ENCODE data around the gene AGBL5. TPM values are rescaled to one million over a fixed set of nuclear protein-coding genes. Genes with fewer than 3 reads are reported as not detected.

AGBL5 gene
- total and polyA plus RNA-seq, 2 of the 13 experiments (the other 11 are each of a cell fraction or from before 2014, with no cell fraction given), result 55.9 to 73.3 TPM

DNA sequence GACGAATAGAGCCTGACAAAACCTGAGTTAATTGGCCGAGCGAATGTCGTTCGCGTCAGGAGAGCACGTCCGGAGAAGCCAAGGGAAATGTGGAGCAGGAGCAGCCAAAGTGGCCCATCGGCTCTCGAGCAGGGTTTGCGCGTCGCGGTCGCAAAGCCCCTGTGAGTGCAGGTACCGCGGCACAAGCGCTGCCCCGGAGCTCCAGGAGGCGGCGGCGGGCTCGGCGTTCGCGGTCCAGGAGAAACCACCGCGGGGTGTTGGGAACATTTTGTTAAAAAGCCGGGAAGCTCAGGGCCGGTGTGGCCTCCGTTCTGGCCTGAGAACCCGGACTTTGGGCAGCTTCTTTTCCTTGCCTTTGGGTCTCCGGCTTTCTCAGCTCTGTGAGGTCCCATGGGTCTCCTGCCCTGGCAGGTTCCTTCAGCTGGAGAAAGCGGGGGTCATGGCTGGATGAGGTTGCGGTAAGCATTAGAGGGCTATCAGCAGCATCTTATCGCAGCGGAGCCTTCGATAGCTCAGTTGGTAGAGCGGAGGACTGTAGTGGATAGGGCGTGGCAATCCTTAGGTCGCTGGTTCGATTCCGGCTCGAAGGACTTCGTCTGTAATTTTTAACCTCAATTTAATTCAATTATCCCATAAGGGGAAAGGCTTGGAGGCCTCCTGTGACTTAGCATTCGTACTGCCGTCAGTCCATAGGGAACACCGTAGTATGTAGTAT is 1.0 kb upstream of the AGBL5 start (continued):
- TF ChIP-seq, protein P1, sequence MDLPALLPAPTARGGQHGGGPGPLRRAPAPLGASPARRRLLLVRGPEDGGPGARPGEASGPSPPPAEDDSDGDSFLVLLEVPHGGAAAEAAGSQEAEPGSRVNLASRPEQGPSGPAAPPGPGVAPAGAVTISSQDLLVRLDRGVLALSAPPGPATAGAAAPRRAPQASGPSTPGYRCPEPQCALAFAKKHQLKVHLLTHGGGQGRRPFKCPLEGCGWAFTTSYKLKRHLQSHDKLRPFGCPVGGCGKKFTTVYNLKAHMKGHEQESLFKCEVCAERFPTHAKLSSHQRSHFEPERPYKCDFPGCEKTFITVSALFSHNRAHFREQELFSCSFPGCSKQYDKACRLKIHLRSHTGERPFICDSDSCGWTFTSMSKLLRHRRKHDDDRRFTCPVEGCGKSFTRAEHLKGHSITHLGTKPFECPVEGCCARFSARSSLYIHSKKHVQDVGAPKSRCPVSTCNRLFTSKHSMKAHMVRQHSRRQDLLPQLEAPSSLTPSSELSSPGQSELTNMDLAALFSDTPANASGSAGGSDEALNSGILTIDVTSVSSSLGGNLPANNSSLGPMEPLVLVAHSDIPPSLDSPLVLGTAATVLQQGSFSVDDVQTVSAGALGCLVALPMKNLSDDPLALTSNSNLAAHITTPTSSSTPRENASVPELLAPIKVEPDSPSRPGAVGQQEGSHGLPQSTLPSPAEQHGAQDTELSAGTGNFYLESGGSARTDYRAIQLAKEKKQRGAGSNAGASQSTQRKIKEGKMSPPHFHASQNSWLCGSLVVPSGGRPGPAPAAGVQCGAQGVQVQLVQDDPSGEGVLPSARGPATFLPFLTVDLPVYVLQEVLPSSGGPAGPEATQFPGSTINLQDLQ (CRISPR knock-in tag; IDR thresholded peaks at IDR 0.05), result peak; percentile 94
- 0 out of 2 replicates have a peak, but pooled peaks have one; percentile 5 for TF ChIP-seq ZNF543 (CRISPR knock-in tag; IDR thresholded peaks at IDR 0.05)
- TF ChIP-seq, protein P2, sequence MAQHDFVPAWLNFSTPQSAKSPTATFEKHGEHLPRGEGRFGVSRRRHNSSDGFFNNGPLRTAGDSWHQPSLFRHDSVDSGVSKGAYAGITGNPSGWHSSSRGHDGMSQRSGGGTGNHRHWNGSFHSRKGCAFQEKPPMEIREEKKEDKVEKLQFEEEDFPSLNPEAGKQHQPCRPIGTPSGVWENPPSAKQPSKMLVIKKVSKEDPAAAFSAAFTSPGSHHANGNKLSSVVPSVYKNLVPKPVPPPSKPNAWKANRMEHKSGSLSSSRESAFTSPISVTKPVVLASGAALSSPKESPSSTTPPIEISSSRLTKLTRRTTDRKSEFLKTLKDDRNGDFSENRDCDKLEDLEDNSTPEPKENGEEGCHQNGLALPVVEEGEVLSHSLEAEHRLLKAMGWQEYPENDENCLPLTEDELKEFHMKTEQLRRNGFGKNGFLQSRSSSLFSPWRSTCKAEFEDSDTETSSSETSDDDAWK (CRISPR knock-in tag; IDR thresholded peaks at IDR 0.05), result no peak
- TF ChIP-seq KDM6A (CRISPR knock-in tag; IDR thresholded peaks at IDR 0.05; ENCODE audit: low read depth), result 0 out of 2 replicates have a peak, but pooled peaks have one; percentile 34
- TF ChIP-seq ZNF12 (CRISPR knock-in tag; IDR thresholded peaks at IDR 0.05), result peak; percentile 61
- 0 out of 2 replicates have a peak, but pooled peaks have one; percentile 10 for TF ChIP-seq TMF1 (CRISPR knock-in tag; IDR thresholded peaks at IDR 0.05; ENCODE audit: low read depth)
- TF ChIP-seq RXRA (CRISPR knock-in tag; IDR thresholded peaks at IDR 0.05), result peak; percentile 65; the same call in 1 of the 2 replicates
- TF ChIP-seq, protein P3, sequence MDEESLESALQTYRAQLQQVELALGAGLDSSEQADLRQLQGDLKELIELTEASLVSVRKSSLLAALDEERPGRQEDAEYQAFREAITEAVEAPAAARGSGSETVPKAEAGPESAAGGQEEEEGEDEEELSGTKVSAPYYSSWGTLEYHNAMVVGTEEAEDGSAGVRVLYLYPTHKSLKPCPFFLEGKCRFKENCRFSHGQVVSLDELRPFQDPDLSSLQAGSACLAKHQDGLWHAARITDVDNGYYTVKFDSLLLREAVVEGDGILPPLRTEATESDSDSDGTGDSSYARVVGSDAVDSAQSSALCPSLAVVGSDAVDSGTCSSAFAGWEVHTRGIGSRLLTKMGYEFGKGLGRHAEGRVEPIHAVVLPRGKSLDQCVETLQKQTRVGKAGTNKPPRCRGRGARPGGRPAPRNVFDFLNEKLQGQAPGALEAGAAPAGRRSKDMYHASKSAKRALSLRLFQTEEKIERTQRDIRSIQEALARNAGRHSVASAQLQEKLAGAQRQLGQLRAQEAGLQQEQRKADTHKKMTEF (CRISPR knock-in tag; IDR thresholded peaks at IDR 0.05), result peak; percentile 53; the same call in 1 of the 2 replicates
- TF ChIP-seq EEA1 (CRISPR knock-in tag; IDR thresholded peaks at IDR 0.05; ENCODE audit: borderline replicate concordance), result peak; percentile 74; the same call in 1 of the 2 replicates
- TF ChIP-seq TOPORS (CRISPR knock-in tag; IDR thresholded peaks at IDR 0.05), result peak; percentile 68
- no peak for TF ChIP-seq NKX3-1 (CRISPR knock-in tag; IDR thresholded peaks at IDR 0.05)
- TF ChIP-seq ZNF484 (CRISPR knock-in tag; IDR thresholded peaks at IDR 0.05; ENCODE audit: borderline replicate concordance, low read depth), result 0 out of 2 replicates have a peak, but pooled peaks have one; percentile 88
- TF ChIP-seq ZNF773 (CRISPR knock-in tag; IDR thresholded peaks at IDR 0.05; ENCODE audit: borderline replicate concordance), result no peak; the same call in 1 of the 2 replicates
- TF ChIP-seq KDM4B (CRISPR knock-in tag; IDR thresholded peaks at IDR 0.05), result no peak
- no peak; the same call in 1 of the 2 replicates for TF ChIP-seq SMAD1 (CRISPR knock-in tag; IDR thresholded peaks at IDR 0.05; ENCODE audit: borderline replicate concordance, low read depth)
- TF ChIP-seq, protein P4, sequence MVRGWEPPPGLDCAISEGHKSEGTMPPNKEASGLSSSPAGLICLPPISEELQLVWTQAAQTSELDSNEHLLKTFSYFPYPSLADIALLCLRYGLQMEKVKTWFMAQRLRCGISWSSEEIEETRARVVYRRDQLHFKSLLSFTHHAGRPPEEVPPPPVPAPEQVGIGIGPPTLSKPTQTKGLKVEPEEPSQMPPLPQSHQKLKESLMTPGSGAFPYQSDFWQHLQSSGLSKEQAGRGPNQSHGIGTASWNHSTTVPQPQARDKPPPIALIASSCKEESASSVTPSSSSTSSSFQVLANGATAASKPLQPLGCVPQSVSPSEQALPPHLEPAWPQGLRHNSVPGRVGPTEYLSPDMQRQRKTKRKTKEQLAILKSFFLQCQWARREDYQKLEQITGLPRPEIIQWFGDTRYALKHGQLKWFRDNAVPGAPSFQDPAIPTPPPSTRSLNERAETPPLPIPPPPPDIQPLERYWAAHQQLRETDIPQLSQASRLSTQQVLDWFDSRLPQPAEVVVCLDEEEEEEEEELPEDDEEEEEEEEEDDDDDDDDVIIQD (CRISPR knock-in tag; IDR thresholded peaks at IDR 0.05; ENCODE audit: low read depth), result no peak
- TF ChIP-seq CBFB (CRISPR knock-in tag; IDR thresholded peaks at IDR 0.05), result peak; percentile 6
- peak; percentile 41; the same call in 1 of the 2 replicates for TF ChIP-seq MED13 (CRISPR knock-in tag; IDR thresholded peaks at IDR 0.05)
- peak; percentile 77; the same call in 1 of the 2 replicates for TF ChIP-seq REPIN1 (CRISPR knock-in tag; IDR thresholded peaks at IDR 0.05; ENCODE audit: borderline replicate concordance, low read depth)
- peak; percentile 60 for TF ChIP-seq ZNF772 (CRISPR knock-in tag; IDR thresholded peaks at IDR 0.05)

All from HepG2 (cell line).